Measurements from ENCODE around the gene CEP170B.

The CEP170B gene

DNA sequence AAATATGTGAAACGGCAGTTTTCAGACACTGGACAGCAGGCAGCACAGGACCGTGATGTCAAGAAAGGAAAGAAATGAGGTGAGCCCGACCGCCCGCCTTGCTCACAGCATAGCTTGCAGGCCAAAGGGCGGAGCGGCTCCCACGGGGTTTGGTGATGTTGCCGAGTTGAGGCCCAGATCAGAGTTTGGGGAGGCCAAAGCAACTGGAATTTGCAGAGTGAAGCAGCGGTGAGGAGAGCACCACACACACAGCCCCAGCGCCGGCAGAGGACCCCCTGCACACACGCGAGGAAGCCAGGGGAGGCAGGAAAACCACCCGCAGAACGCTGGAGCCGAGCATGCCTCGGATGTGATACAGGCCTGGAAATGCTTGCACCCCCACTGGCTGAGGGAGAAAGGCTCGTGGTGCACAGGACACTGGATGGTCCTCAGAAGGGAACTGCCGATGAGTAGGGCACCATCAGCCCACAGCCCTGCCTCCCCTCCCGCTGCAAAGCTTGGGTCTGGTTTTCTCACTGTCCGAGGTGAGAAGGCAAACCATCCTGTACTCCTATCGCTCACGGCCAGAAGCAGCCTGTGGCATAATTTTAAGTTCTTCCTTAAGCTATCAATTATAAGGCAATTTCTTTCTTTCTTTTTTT lies 33.9 kb downstream of the CEP170B start:
- no peak overlapping the region for H2AFZ ChIP-seq (ENCODE audit: low read length)
- no peaks in the 10 kb centered on the region for H3K36me3 ChIP-seq (ENCODE audit: insufficient read depth, low read length)
- no peaks in the 10 kb centered on the region for H4K20me1 ChIP-seq (ENCODE audit: insufficient read depth, low read length, poor library complexity, severe bottlenecking)
- no peaks in the 10 kb centered on the region for H3K9me3 ChIP-seq (ENCODE audit: insufficient read depth, low read depth, low read length)
- H3K4me3 ChIP-seq (ENCODE audit: low read length, poor library complexity, severe bottlenecking) = no peak overlapping the region
- H3K4me1 ChIP-seq (ENCODE audit: insufficient read depth, low read length, poor library complexity, severe bottlenecking) = no peaks in the 10 kb centered on the region
- H3K27me3 ChIP-seq (ENCODE audit: insufficient read depth, low read length, poor library complexity, severe bottlenecking) = no peaks in the 10 kb centered on the region
- no peak overlapping the region for H3K9ac ChIP-seq (ENCODE audit: low read depth, low read length, poor library complexity, severe bottlenecking)
- H3F3A ChIP-seq (ENCODE audit: low read depth) = no peaks in the 10 kb centered on the region
- H3K79me2 ChIP-seq (ENCODE audit: insufficient read depth, low read length) = no peaks in the 10 kb centered on the region
- no peak overlapping the region for H3K4me2 ChIP-seq (ENCODE audit: low read depth, low read length, poor library complexity, severe bottlenecking)
- H3K9me2 ChIP-seq (replicated peaks; ENCODE audit: low read depth, low read length) = no peaks in the 10 kb centered on the region
- TF ChIP-seq EZH2phosphoT487 (IDR thresholded peaks at IDR 0.05; ENCODE audit: borderline replicate concordance) = no peak
- TF ChIP-seq, protein P1, sequence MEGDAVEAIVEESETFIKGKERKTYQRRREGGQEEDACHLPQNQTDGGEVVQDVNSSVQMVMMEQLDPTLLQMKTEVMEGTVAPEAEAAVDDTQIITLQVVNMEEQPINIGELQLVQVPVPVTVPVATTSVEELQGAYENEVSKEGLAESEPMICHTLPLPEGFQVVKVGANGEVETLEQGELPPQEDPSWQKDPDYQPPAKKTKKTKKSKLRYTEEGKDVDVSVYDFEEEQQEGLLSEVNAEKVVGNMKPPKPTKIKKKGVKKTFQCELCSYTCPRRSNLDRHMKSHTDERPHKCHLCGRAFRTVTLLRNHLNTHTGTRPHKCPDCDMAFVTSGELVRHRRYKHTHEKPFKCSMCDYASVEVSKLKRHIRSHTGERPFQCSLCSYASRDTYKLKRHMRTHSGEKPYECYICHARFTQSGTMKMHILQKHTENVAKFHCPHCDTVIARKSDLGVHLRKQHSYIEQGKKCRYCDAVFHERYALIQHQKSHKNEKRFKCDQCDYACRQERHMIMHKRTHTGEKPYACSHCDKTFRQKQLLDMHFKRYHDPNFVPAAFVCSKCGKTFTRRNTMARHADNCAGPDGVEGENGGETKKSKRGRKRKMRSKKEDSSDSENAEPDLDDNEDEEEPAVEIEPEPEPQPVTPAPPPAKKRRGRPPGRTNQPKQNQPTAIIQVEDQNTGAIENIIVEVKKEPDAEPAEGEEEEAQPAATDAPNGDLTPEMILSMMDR (conservative IDR thresholded peaks at IDR 0.05; ENCODE audit: low read length) = no peak

DNA sequence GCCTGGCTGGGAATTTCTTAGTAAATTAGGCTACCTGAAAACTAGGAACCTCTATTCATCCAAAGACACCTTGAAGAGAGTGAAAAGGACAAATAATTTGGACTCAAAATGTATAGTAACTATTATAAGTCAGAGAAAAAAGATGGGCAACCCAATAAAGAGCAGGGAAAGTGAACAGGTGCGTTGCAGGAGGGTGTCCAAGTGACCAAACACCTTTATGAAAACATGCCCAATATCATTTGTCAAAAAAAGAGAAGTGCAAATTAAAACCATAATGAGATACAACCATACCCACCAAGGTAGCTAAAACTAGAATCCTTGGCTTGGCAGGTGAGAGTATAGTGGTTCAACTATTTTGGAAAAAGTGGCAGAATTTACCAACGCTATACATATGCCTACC lies 34.7 kb downstream of the CEP170B start:
- H3K9me3 ChIP-seq (ENCODE audit: insufficient read depth, low read depth, low read length) = no peaks in the 10 kb centered on the region
- H3K9me2 ChIP-seq (replicated peaks; ENCODE audit: low read depth, low read length) = no peaks in the 10 kb centered on the region
- H3K9ac ChIP-seq (ENCODE audit: low read depth, low read length, poor library complexity, severe bottlenecking) = no peak overlapping the region
- no peaks in the 10 kb centered on the region for H3K36me3 ChIP-seq (ENCODE audit: insufficient read depth, low read length)
- no peaks in the 10 kb centered on the region for H3K4me1 ChIP-seq (ENCODE audit: insufficient read depth, low read length, poor library complexity, severe bottlenecking)
- H2AFZ ChIP-seq (ENCODE audit: low read length) = no peak overlapping the region
- no peaks in the 10 kb centered on the region for H4K20me1 ChIP-seq (ENCODE audit: insufficient read depth, low read length, poor library complexity, severe bottlenecking)
- H3K79me2 ChIP-seq (ENCODE audit: insufficient read depth, low read length) = no peaks in the 10 kb centered on the region
- H3K27me3 ChIP-seq (ENCODE audit: insufficient read depth, low read length, poor library complexity, severe bottlenecking) = no peaks in the 10 kb centered on the region
- H3F3A ChIP-seq (ENCODE audit: low read depth) = no peaks in the 10 kb centered on the region
- H3K4me2 ChIP-seq (ENCODE audit: low read depth, low read length, poor library complexity, severe bottlenecking) = no peak overlapping the region
- TF ChIP-seq, protein P1 (conservative IDR thresholded peaks at IDR 0.05; ENCODE audit: low read length) = no peak
- no peak for TF ChIP-seq EZH2phosphoT487 (IDR thresholded peaks at IDR 0.05; ENCODE audit: borderline replicate concordance)
- H3K4me3 ChIP-seq (ENCODE audit: low read length, poor library complexity, severe bottlenecking) = no peak overlapping the region

DNA sequence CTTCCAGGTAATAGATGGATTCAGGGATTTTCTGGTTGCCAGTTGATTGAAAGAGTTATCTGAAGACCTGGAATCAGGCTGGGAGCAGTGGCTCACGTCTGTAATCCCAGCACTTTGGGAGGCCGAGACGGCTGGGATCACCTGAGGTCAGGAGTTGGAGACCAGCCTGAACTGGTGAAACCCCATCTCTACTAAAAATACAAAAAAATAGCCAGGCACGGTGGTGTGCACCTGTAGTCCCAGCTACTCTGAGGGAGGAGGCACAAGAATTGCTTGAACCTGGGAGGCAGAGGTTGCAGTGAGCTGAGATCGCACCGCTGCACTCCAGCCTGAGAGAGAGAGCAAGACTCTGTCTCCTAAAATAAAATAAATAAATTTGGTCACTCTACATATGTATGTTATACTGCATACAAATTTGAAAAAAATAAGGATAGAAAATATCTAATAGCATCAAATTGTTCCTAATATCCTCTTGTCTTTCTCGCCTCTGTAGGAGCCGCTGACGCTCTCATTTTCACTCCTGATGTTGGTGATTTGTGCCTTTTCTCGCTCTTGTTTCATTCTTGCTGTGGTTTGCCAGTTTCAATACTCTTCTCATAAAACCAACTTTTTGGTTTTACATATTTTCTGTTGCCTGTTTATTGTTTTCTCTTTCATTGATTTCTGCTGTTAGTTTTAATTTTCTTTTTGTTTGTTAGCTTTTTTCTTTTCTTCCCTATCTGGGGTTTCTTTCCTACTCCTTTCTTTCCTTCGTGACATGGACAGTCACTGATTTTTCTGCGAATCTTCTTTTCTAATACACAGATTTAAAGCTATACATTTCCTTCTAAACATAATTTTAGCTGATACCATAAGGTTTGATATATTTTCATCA lies 35.8 kb downstream of the CEP170B start:
- no peaks in the 10 kb centered on the region for H4K20me1 ChIP-seq (ENCODE audit: insufficient read depth, low read length, poor library complexity, severe bottlenecking)

More for the DNA sequence above, 35.8 kb downstream of the CEP170B start:
- Histone ChIP-seq H3K9ac (ENCODE audit: low read depth, low read length, poor library complexity, severe bottlenecking) (no peak overlapping the region), H2AFZ (ENCODE audit: low read length) (no peak overlapping the region), H3K9me3 (ENCODE audit: insufficient read depth, low read depth, low read length) (no peaks in the 10 kb centered on the region), H3K4me3 (ENCODE audit: low read length, poor library complexity, severe bottlenecking) (no peak overlapping the region), H3K36me3 (ENCODE audit: insufficient read depth, low read length) (no peaks in the 10 kb centered on the region), H3K4me1 (ENCODE audit: insufficient read depth, low read length, poor library complexity, severe bottlenecking) (no peaks in the 10 kb centered on the region), H3F3A (ENCODE audit: low read depth) (no peaks in the 10 kb centered on the region), H3K4me2 (ENCODE audit: low read depth, low read length, poor library complexity, severe bottlenecking) (no peak overlapping the region), H3K79me2 (ENCODE audit: insufficient read depth, low read length) (no peaks in the 10 kb centered on the region), H3K27me3 (ENCODE audit: insufficient read depth, low read length, poor library complexity, severe bottlenecking) (no peaks in the 10 kb centered on the region), H3K9me2 (replicated peaks; ENCODE audit: low read depth, low read length) (no peaks in the 10 kb centered on the region)
- TF ChIP-seq, protein P1 (conservative IDR thresholded peaks at IDR 0.05; ENCODE audit: low read length) = no peak
- TF ChIP-seq EZH2phosphoT487 (IDR thresholded peaks at IDR 0.05; ENCODE audit: borderline replicate concordance) = no peak

All from Loucy (cell line).